ENCODE measurements around the gene GNLY.
"Not testable (repeated sequence)": the region's sequence is repeated elsewhere in the genome, so short reads cannot be mapped to it uniquely, and the experiment has no call there.

GNLY gene

DNA sequence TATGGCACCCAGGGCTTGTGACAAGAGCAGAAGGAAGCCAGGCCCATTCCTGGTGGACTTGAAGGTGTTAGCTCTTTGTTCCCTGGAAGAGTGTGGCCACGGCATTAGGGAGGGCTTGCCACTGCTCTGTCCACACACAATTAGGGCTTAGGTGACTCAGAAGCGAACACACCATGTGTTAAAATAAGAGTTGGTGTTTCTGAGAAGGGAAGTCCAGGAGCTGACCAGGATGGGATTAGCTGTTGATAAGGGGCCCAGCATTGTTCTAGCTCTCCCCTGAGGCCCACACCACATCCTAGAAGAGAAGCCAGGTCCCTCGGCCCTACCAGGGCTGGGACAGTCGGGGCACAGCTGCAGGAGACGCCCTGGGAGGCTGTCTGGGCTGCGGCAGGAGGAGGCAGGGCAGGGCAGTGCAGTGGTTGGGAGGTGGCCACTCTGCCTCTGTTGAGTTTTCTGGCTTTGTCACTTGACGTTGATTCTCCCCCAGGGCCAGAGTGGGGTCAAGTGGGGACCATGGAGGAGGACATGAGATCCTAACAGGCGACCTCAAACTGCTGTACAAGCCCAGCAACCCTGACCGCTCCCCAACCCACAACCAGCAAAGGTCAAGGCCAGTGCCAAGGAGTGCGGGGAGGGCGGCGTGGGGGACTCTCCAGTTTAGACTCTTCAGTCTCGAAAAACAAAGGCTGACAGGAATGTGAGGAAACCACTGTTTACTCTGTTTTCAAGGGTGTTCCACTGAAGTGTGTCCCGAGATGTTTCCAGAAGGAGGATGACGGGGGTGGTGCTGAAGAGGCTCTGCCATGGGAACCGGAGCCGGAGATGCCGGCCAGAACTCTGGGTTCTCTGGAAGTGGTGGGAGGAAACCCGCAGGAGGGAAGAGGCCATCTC is 16.8 kb downstream of the GNLY start:
- no peak for TF ChIP-seq JUND (IDR thresholded peaks at IDR 0.05; ENCODE audit: low read depth)
- in situ Hi-C loops (cut with HindIII; ENCODE audit: low pct_unique_long_range_greater_than_20kb, low sequenced_read_pairs): no loop called here
- no peak for DNase-seq (ENCODE audit: low read depth in 1 of 2, low spot score in 1 of 2)

DNA sequence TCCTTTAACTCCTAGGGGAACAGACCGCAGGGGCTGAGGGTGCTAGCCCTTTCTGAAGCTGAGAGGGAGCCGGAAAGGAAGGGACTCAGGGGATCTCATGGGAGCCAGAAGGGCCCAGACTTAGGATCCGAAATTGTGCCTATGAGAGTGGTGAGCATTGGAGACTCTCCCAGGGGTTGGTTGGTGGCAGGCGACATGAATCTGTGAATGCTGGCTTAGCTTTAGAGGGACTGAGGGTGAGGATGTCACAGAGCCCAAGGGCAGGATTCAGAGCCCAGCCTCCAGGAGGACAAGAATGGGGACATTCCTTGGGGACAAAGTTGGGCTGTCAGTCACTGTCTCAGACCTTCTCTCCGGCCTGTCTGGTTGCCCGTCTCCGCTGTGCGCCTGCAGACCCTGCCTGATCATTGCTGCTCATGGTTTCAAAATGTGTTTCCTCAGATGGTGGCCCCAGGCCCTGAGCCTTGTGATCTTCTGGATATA is 17.5 kb downstream of the GNLY start:
- in situ Hi-C loops (cut with HindIII; ENCODE audit: low pct_unique_long_range_greater_than_20kb, low sequenced_read_pairs): no loop called here
- DNase-seq (ENCODE audit: low read depth in 1 of 2, low spot score in 1 of 2): no peak
- TF ChIP-seq JUND (IDR thresholded peaks at IDR 0.05; ENCODE audit: low read depth): no peak

- TF ChIP-seq JUND (IDR thresholded peaks at IDR 0.05; ENCODE audit: low read depth): no peak
- no peak for DNase-seq (ENCODE audit: low read depth in 1 of 2, low spot score in 1 of 2)
- in situ Hi-C loops (cut with HindIII; ENCODE audit: low pct_unique_long_range_greater_than_20kb, low sequenced_read_pairs): no loop called here
Observed at GRCh38 chr2:85712336-85712735, 18.2 kb downstream of the GNLY start.

GRCh38 chr2:85712849-85713612 is 18.9 kb downstream of the GNLY start:
- DNase-seq (ENCODE audit: low read depth in 1 of 2, low spot score in 1 of 2): no peak
- no peak for TF ChIP-seq JUND (IDR thresholded peaks at IDR 0.05; ENCODE audit: low read depth)
- in situ Hi-C loops (cut with HindIII; ENCODE audit: low pct_unique_long_range_greater_than_20kb, low sequenced_read_pairs): no loop called here

DNA sequence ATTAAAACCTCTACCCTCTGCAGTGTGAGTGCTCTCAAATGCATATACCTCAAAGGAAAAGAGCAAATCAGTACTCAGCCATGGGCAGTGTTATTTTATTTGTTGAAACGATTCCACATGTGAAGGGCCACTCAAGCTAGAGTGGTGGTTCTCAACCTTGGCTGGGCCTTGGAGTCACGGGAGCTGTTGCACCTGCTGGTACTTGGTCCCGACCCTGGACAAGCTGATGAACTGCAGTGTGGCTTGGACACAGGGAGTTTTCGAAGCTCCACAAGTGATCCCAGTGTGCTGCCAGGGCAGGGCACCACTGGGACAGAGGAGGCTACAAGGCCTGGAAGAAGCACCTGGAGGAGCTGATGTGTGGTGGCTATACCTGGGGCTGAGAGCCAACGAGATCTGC is 19.7 kb downstream of the GNLY start:
- in situ Hi-C loops (cut with HindIII; ENCODE audit: low pct_unique_long_range_greater_than_20kb, low sequenced_read_pairs): no loop called here
- DNase-seq (ENCODE audit: low read depth in 1 of 2, low spot score in 1 of 2): no peak

DNA sequence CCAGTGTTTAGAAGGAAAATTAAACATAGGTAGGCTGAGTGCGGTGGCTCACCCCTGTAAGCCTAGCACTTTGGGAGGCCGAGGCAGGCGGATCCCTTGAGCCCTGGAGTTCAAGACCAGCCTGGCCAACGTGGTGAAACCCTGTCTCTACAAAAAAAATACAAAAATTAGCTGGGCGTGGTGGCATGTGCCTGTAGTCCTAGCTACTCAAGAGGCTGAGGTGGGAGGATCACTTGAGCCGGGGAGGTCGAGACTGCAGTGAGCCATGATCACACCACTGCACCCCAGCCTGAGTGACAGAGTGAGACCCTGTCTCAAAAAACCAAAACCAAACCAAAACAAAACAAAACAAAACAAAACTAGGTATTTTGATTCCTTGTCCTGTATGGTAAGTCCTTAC is 20.3 kb downstream of the GNLY start:
- DNase-seq (ENCODE audit: low read depth in 1 of 2, low spot score in 1 of 2); in situ Hi-C loops (cut with HindIII; ENCODE audit: low pct_unique_long_range_greater_than_20kb, low sequenced_read_pairs): not testable (repeated sequence)

More for the DNA sequence above, 19.7 kb downstream of the GNLY start:
- no peak for TF ChIP-seq JUND (IDR thresholded peaks at IDR 0.05; ENCODE audit: low read depth)

- DNase-seq (ENCODE audit: low read depth in 1 of 2, low spot score in 1 of 2): no peak
- in situ Hi-C loops (cut with HindIII; ENCODE audit: low pct_unique_long_range_greater_than_20kb, low sequenced_read_pairs): no loop called here
Observed at GRCh38 chr2:85714841-85715240, 20.7 kb downstream of the GNLY start.

DNA sequence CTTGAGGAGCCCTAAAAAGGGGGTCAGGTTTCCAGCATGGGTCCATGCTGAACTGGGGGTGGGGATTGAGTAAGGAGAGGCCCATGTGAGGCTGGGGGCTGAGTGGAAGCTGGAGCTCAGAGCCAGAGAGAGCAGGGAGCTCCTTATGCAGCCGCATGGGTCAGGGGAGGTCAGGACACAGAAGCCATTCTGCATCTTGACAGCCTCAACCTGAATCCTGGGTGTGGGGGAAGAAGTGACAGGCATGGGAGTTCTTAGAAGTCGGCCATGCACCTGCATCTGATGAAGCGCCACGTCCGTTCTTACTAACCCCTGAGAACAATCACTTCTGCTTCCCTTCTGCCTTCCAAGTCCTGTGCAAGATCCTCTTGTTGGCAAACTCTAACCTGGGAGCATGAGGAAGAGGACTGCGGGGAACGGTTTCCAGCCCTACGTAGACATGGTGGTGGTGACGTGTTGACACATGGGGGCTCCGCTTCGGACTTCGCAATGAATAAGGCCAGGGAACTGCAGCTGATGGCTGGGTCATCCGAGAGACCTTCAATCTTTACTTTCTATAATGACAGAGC is 22.3 kb downstream of the GNLY start:
- in situ Hi-C loops (cut with HindIII; ENCODE audit: low pct_unique_long_range_greater_than_20kb, low sequenced_read_pairs): no loop called here
- TF ChIP-seq JUND (IDR thresholded peaks at IDR 0.05; ENCODE audit: low read depth): no peak
- no peak for DNase-seq (ENCODE audit: low read depth in 1 of 2, low spot score in 1 of 2)

More at GRCh38 chr2:85714841-85715240, 20.7 kb downstream of the GNLY start:
- TF ChIP-seq JUND (IDR thresholded peaks at IDR 0.05; ENCODE audit: low read depth): no peak

- no peak for TF ChIP-seq JUND (IDR thresholded peaks at IDR 0.05; ENCODE audit: low read depth)
- in situ Hi-C loops (cut with HindIII; ENCODE audit: low pct_unique_long_range_greater_than_20kb, low sequenced_read_pairs): no loop called here
- no peak for DNase-seq (ENCODE audit: low read depth in 1 of 2, low spot score in 1 of 2)
Observed at GRCh38 chr2:85717308-85718008, 23.3 kb downstream of the GNLY start.

- DNase-seq (ENCODE audit: low read depth in 1 of 2, low spot score in 1 of 2): no peak
- TF ChIP-seq JUND (IDR thresholded peaks at IDR 0.05; ENCODE audit: low read depth): no peak
- in situ Hi-C loops (cut with HindIII; ENCODE audit: low pct_unique_long_range_greater_than_20kb, low sequenced_read_pairs): no loop called here
Observed at GRCh38 chr2:85718009-85718391, 23.8 kb downstream of the GNLY start.

DNA sequence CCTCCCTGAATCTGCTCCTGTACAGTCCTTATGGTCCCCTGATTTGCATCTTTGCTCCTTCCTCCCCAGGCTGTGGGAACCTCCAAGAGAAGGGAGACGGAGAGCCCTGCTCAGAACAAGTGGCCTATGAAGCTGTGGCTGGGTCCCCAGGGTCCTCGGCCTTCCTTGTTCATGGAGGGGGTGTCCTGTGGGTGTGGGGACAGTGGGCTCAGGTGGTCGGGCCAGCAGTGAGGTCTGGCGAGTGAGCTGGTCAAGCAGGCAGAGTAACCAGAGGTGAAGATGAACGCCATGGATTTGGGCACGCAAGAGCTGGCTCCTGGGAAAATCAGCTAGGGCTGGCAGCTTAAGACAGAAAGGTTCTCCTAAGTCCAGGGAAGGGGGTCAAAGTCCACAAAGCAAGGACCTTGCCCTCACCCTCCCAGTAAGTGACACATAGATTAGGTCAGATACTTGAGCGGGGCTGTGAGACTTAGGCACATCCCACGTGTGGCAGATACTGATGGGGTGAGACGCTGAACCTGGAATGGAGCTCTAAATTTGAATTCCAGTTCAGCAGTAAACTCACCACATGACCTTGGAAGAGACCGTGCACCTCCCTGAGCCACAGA is 24.8 kb downstream of the GNLY start:
- TF ChIP-seq JUND (IDR thresholded peaks at IDR 0.05; ENCODE audit: low read depth): no peak
- DNase-seq (ENCODE audit: low read depth in 1 of 2, low spot score in 1 of 2): no peak
- in situ Hi-C loops (cut with HindIII; ENCODE audit: low pct_unique_long_range_greater_than_20kb, low sequenced_read_pairs): no loop called here
